Lower leg skin (tissue), 4 donors: ENCODE data around the gene KCNQ2. TPM values are rescaled to one million over a fixed set of nuclear protein-coding genes. Genes with fewer than 3 reads are reported as not detected.

Experiments used
- DNase-seq, 2 donors: peaks; one replicate each; pipeline ENCODE4 v3.0.0-alpha.2; 2019; ENCODE audit warnings: low spot score in 2 of 2
- H3K4me3 ChIP-seq: fragments of 200-600 bp; sonication (generic); 2 replicates; pipeline ENCODE4 v1.5.1; 2017; ENCODE audit warnings: mild to moderate bottlenecking, low read depth; ENCODE audit not compliant: poor library complexity, severe bottlenecking
- POLR2A ChIP-seq, 2 donors: fragments of 450-650 bp; IDR thresholded peaks; one replicate each; pipeline ENCODE4 v1.6.1; 2016 to 2017; ENCODE audit warnings: antibody characterized with exemption in 2 of 2, mild to moderate bottlenecking in 1 of 2, moderate library complexity in 1 of 2
- WGBS, 2 donors: methylation state at CpG; one replicate each; pipeline ENCODE4 v1.1.5; 2018; 5-methylcytosine and 5-hydroxymethylcytosine counted together
- intact Hi-C: fragments of 100-400 bp; cut with DNase I; formaldehyde crosslinking; loops from one replicate; pipeline ENCODE4 v1.15.0; 2023; ENCODE audit warnings: low total_unique reads
- total RNA-seq, 4 donors: library from RNA; depleted of rRNA; stranded (reverse); fragments of >200 nt; gene quantifications; one replicate each; pipeline ENCODE4 v1.1.0, GENCODE V29; 2016
- TF ChIP-seq, protein P1 (sequence below), 3 donors: fragments of 450-650 bp; IDR thresholded peaks; one replicate each; pipeline ENCODE4 v1.5.1; 2016; ENCODE audit warnings: antibody characterized with exemption in 3 of 3, mild to moderate bottlenecking in 3 of 3, moderate library complexity in 2 of 3

KCNQ2 gene
- total RNA-seq, 4 donors from 2014 or later = not detected

GRCh38 chr20:63376283-63377250 is 95.9 kb downstream of the KCNQ2 start:
- 29 to 34% methylated on average over 20 to 24 of the region's 31 CpGs for WGBS, 2 donors
- no peak for TF ChIP-seq POLR2A (IDR thresholded peaks at IDR 0.05)
- TF ChIP-seq, protein P1, sequence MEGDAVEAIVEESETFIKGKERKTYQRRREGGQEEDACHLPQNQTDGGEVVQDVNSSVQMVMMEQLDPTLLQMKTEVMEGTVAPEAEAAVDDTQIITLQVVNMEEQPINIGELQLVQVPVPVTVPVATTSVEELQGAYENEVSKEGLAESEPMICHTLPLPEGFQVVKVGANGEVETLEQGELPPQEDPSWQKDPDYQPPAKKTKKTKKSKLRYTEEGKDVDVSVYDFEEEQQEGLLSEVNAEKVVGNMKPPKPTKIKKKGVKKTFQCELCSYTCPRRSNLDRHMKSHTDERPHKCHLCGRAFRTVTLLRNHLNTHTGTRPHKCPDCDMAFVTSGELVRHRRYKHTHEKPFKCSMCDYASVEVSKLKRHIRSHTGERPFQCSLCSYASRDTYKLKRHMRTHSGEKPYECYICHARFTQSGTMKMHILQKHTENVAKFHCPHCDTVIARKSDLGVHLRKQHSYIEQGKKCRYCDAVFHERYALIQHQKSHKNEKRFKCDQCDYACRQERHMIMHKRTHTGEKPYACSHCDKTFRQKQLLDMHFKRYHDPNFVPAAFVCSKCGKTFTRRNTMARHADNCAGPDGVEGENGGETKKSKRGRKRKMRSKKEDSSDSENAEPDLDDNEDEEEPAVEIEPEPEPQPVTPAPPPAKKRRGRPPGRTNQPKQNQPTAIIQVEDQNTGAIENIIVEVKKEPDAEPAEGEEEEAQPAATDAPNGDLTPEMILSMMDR (IDR thresholded peaks at IDR 0.05) = no peak
- H3K4me3 ChIP-seq = no peak overlapping the region
- no peak for DNase-seq
- intact Hi-C loops = no loop called here

DNA sequence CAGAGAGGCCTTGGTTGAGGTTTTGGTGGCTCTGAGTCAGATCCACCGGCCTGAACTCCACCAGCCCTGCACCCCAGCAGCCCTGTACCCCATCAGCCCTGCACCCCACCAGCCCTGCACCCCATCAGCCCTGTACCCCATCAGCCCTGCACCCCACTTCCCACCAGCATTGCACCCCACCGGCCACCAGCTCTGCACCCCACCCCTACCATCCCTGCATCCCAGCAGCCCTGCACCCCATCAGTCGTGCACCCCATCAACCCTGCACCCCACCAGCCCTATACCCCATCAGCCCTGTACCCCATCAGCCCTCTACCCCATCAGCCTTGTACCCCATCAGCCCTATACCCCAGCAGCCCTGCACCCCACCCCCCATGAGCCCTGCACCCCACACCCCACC is 97.0 kb downstream of the KCNQ2 start:
- no peak overlapping the region for H3K4me3 ChIP-seq
- TF ChIP-seq, protein P1 (IDR thresholded peaks at IDR 0.05) = no peak
- no peak for TF ChIP-seq POLR2A (IDR thresholded peaks at IDR 0.05)
- intact Hi-C loops = no loop called here
- DNase-seq = no peak
- WGBS, 2 donors = 76 to 82% methylated on average over 3 of the region's 3 CpGs

DNA sequence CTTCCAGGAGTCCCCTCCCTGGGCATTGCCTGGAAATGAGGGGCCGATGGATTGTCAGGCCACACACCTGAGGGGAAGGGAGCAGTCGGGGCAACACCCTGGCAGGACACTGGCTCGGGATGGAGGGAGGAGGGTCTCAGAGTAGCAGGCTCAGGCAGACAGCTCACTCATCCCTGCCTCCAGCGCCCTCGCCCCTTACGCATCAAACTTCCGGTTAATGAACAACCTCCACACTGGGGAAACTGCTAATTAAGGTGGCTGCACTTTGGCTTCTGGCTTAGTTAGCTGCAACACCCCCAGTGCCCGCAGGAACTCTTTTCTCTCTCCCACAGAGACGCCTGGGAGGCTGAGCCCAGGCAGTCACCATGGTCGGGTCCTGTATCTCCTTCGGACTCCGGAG is 98.0 kb downstream of the KCNQ2 start:
- 62 to 63% methylated on average over 12 of the region's 12 CpGs for WGBS, 2 donors
- TF ChIP-seq, protein P1 (IDR thresholded peaks at IDR 0.05) = no peak
- no peak for TF ChIP-seq POLR2A (IDR thresholded peaks at IDR 0.05)
- intact Hi-C loops = no loop called here
- H3K4me3 ChIP-seq = no peak overlapping the region
- DNase-seq = no peak

DNA sequence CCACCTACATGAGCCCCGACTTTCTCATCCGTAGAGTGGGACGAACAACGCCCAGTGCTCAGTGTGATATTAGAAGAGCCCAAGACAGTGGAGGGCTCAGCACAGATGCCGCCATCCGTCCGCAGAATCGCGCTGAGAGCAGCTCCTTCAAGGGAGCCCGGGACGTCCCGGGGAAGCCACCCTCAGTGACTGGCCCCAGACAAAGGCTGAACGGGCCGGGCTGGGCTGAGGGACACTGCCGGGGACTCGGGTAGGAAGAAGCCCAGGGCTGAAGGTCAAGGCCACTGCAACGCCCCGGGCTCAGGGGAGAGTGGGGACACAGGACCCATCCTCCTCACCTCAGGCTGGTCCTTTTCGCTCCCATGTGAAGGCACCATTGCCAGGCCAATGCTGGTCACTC is 98.5 kb downstream of the KCNQ2 start:
- intact Hi-C loops = no loop called here
- no peak for DNase-seq
- TF ChIP-seq POLR2A (IDR thresholded peaks at IDR 0.05) = no peak
- TF ChIP-seq, protein P1 (IDR thresholded peaks at IDR 0.05) = no peak
- 86 to 91% methylated on average over 6 to 17 of the region's 19 CpGs for WGBS, 2 donors
- no peak overlapping the region for H3K4me3 ChIP-seq

GRCh38 chr20:63372971-63373885 is 99.2 kb downstream of the KCNQ2 start:
- no peak for TF ChIP-seq POLR2A (IDR thresholded peaks at IDR 0.05)
- TF ChIP-seq, protein P1 (IDR thresholded peaks at IDR 0.05) = no peak
- 61 to 62% methylated on average over 29 to 34 of the region's 34 CpGs for whole genome bisulfite sequencing, 2 donors
- no peak overlapping the region for H3K4me3 ChIP-seq
- no peak for DNase-seq
- intact Hi-C loops = no loop called here
